Measurements from ENCODE around the gene P3H4.

P3H4 gene

DNA sequence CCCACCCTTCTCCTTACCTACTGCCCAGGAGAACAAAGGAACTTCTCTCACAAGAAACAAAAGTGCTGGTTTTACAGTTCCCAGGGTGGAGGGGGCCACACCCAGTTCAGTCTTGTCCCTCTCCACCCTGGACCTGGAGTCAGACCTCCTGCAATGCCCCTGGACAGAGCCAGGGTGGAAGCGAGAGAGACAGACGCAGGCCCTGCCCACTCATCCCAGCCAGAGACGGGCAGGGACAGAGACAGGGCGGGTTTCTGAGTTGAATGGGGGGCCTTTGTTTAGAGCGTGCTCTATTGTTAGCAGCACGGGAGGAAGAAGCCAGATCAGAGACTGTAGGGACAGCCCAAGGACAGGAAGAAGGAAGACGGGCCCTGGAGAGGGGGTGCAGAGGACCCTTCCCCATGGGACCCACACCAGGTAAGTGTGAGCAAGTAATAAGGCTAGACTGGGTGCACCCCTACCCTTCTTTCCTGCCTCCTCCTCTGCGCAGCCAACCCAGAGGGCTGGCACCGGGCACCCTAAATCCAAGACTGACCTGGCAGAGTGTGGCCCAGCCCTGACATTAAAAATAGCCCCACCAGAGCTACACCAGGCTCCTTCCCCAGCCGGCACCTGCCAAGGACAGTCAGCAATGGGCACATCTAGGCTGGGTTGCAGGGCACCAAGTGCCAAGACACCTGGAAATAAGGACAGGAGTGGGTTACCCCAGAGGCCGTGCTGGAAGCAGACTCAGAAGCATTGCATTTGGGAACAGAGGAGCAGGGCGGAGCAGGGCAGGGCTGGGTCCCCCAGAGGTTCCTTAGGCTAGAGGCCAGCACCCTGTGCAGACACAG lies 36.1 kb downstream of the P3H4 start:
- H3K36me3 ChIP-seq (ENCODE audit: control insufficient read depth in 1 of 2, insufficient read depth in 2 of 2, low read length in 2 of 2): peaks cover 6 to 9% of the 10 kb centered on the region in 2 donors
- no peak overlapping the region for H3K4me3 ChIP-seq (ENCODE audit: low read depth in 1 of 2, low read length in 2 of 2)
- H3K27me3 ChIP-seq (ENCODE audit: low read depth, low read length): no peaks in the 10 kb centered on the region
- peak overlapping the region; percentile 61 for H3K27ac ChIP-seq (ENCODE audit: low read length)
- no peaks in the 10 kb centered on the region for H3K9me3 ChIP-seq (ENCODE audit: control insufficient read depth in 1 of 2, low read length in 2 of 2)
- H3K4me1 ChIP-seq (ENCODE audit: control insufficient read depth in 1 of 2, insufficient read depth in 2 of 2, low read length in 2 of 2): peaks cover 12 to 50% of the 10 kb centered on the region in 2 donors

DNA sequence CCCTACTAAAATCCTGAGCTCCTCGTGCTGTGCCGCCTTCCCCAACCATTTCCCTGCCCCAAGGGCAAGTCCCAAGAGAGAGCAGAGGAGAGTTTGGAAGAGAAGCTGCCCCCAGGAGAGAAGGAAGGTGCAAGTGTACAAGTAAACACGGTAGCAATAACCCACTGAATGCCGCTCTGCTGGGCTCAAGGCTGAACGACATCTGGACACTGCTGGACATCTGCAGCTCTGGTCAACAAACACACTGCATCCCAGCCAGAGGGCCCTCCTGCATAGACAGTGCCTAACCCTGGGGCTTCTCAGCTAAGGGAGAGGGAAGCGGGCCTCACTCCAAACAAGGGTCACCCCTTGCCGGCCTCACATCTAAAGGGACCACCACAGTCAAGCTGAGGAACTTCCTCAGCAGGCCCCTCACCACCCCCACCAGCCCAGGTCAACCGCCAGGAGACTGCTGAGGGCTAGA lies 38.0 kb downstream of the P3H4 start:
- no peaks in the 10 kb centered on the region for H3K27me3 ChIP-seq (ENCODE audit: low read depth, low read length)
- H3K36me3 ChIP-seq (ENCODE audit: control insufficient read depth in 1 of 2, insufficient read depth in 2 of 2, low read length in 2 of 2): peaks cover 15 to 23% of the 10 kb centered on the region in 2 donors
- H3K4me3 ChIP-seq (ENCODE audit: low read depth in 1 of 2, low read length in 2 of 2): no peak overlapping the region
- H3K9me3 ChIP-seq (ENCODE audit: control insufficient read depth in 1 of 2, low read length in 2 of 2): no peaks in the 10 kb centered on the region
- H3K4me1 ChIP-seq (ENCODE audit: control insufficient read depth in 1 of 2, insufficient read depth in 2 of 2, low read length in 2 of 2): peaks cover 12 to 45% of the 10 kb centered on the region in 2 donors
- H3K27ac ChIP-seq (ENCODE audit: low read length): peak overlapping the region; percentile 51

DNA sequence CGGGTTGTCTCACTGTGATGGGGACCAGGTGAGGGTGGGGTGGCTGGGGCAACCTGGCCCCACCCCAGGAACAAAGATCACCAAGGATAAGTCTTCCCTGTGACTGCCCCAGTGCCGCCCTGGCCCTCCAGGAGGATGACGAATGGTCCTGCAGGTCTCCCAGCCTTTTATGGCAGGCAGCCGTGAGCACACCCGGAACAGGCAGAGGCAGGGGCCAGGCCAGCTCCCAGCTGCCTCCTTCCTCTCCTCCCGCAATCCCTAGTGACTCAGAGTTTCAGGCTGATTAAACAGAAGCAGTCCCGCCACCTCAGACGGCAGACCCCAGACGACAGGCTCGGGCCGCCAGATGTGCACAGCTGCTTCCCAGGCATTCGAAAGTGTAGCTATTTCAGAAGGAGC lies 38.6 kb downstream of the P3H4 start:
- Histone ChIP-seq H3K27ac (ENCODE audit: low read length) (peak overlapping the region; percentile 85), H3K36me3 (ENCODE audit: control insufficient read depth in 1 of 2, insufficient read depth in 2 of 2, low read length in 2 of 2) (peaks cover 19 to 25% of the 10 kb centered on the region in 2 donors), H3K27me3 (ENCODE audit: low read depth, low read length) (no peaks in the 10 kb centered on the region), H3K4me3 (ENCODE audit: low read depth in 1 of 2, low read length in 2 of 2) (no peak overlapping the region), H3K9me3 (ENCODE audit: control insufficient read depth in 1 of 2, low read length in 2 of 2) (no peaks in the 10 kb centered on the region), H3K4me1 (ENCODE audit: control insufficient read depth in 1 of 2, insufficient read depth in 2 of 2, low read length in 2 of 2) (peaks cover 12 to 44% of the 10 kb centered on the region in 2 donors)

DNA sequence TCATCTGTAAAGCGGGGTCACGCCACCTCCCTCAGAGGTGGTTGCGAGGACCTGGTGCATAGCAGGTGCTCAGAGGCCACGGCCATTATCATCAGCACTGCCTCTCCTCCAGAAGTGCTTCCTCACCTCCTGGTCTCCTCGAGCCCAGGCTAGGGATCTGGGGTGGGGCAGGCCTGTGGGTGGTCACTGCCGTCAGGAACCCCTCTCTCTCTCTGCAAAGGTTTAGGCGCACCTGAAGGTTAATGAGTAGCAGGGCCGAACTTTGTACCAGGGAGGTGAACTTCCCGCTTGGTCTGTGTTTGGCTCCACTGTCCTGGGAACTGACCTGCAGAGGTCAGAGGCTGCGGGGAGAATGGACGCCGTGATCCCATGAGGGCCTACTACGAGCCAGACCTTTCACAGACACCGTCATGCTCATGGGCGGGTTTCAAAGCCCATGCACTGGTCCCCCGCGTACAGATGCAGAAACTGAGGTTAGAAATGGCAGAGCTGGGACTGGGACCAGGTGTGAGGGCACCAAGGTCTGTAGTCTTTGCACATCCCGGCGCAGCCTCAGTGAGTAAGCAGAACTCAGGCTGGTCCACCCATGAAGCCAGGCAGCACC lies 39.1 kb downstream of the P3H4 start:
- Histone ChIP-seq H3K36me3 (ENCODE audit: control insufficient read depth in 1 of 2, insufficient read depth in 2 of 2, low read length in 2 of 2) (peaks cover 20 to 29% of the 10 kb centered on the region in 2 donors), H3K27ac (ENCODE audit: low read length) (peak overlapping the region; percentile 85), H3K4me3 (ENCODE audit: low read depth in 1 of 2, low read length in 2 of 2) (no peak overlapping the region), H3K4me1 (ENCODE audit: control insufficient read depth in 1 of 2, insufficient read depth in 2 of 2, low read length in 2 of 2) (peaks cover 12 to 41% of the 10 kb centered on the region in 2 donors), H3K27me3 (ENCODE audit: low read depth, low read length) (no peaks in the 10 kb centered on the region), H3K9me3 (ENCODE audit: control insufficient read depth in 1 of 2, low read length in 2 of 2) (no peaks in the 10 kb centered on the region)

DNA sequence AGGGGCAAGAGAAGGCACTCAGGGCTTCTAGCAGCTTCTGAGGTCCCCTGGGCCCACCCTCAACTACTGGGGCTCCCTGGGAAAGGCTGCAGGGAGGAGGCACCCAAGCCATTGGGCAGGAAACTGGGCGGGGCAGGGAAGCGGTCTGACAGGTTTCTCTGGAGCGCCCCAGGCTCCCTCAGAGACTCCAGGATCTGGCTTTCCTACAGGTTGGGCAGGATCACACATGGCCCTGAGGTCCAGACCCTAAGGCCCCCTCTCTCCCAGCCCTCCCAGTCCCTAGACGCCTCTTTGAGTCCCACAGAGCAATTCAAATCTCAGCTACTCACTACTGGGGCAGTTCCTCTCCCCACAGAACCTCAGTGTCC lies 39.5 kb downstream of the P3H4 start:
- Histone ChIP-seq H3K9me3 (ENCODE audit: control insufficient read depth in 1 of 2, low read length in 2 of 2) (no peaks in the 10 kb centered on the region), H3K27me3 (ENCODE audit: low read depth, low read length) (no peaks in the 10 kb centered on the region), H3K27ac (ENCODE audit: low read length) (peak overlapping the region; percentile 85), H3K4me1 (ENCODE audit: control insufficient read depth in 1 of 2, insufficient read depth in 2 of 2, low read length in 2 of 2) (peaks cover 12 to 36% of the 10 kb centered on the region in 2 donors), H3K36me3 (ENCODE audit: control insufficient read depth in 1 of 2, insufficient read depth in 2 of 2, low read length in 2 of 2) (peaks cover 23 to 33% of the 10 kb centered on the region in 2 donors), H3K4me3 (ENCODE audit: low read depth in 1 of 2, low read length in 2 of 2) (no peak overlapping the region)

DNA sequence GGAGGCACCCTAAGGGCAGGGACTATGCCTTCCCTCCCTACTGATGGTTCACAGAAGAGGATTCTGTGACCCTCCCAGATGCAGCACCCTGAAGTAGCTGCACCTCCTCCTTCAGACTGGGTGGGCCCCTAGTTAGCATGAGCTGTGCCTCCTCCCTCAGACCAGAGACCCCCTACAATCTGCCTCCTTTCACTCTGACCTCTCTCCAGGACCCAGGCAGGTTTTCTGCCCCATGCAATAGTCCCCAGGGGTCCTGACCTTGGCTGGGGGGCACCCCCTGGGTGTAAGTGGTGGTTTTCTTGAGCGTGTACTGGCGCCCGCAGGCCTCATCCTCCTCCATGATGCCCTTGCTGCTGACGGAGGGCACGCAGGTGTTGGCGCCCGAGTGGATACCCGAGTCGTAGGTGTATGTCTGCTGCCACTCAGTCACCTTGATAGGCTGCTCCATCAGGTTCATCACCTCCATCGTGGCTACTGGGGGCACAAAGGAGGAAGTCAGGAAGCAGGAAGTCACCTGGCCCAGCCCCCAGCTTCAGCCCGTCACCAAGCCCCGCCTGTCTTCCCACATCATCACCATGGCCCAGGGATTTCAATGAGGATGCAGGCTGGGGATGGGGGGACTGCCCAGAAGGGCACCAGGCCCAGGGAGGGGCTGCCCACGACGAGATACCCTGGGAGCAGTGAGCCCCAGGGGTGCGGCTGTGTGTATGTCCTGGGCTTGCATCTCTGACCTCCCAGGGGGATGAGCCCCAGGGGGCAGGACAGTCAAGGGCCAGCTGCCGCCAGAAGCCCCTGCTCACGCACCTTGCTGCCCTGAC lies 40.2 kb downstream of the P3H4 start:
- H3K27ac ChIP-seq (ENCODE audit: low read length): peak overlapping the region; percentile 85
- H3K27me3 ChIP-seq (ENCODE audit: low read depth, low read length): no peaks in the 10 kb centered on the region
- H3K36me3 ChIP-seq (ENCODE audit: control insufficient read depth in 1 of 2, insufficient read depth in 2 of 2, low read length in 2 of 2): peaks cover 23 to 38% of the 10 kb centered on the region in 2 donors
- H3K4me1 ChIP-seq (ENCODE audit: control insufficient read depth in 1 of 2, insufficient read depth in 2 of 2, low read length in 2 of 2): peaks cover 12 to 31% of the 10 kb centered on the region in 2 donors
- no peaks in the 10 kb centered on the region for H3K9me3 ChIP-seq (ENCODE audit: control insufficient read depth in 1 of 2, low read length in 2 of 2)
- H3K4me3 ChIP-seq (ENCODE audit: low read depth in 1 of 2, low read length in 2 of 2): no peak overlapping the region

DNA sequence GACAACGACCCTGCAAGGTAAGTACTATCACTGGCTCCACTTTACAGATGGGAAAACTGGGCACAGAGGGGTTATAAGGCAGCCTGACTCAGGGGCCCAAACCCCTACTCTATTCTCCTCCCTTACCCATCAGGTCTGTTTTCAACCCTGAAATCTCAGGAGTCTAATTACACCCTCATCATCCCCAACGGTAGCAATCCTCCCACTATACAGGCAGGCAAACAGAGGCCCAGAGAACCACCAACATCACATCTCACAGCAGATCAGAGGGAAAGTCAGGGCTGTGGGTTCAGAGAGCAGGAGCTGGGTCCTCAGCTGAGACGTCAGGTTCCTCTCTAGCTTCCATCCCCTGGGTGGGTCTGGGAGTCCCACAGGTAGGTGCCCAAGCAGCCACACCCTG lies 41.8 kb downstream of the P3H4 start:
- Histone ChIP-seq H3K27ac (ENCODE audit: low read length) (no peak overlapping the region), H3K27me3 (ENCODE audit: low read depth, low read length) (no peaks in the 10 kb centered on the region), H3K4me3 (ENCODE audit: low read depth in 1 of 2, low read length in 2 of 2) (no peak overlapping the region), H3K36me3 (ENCODE audit: control insufficient read depth in 1 of 2, insufficient read depth in 2 of 2, low read length in 2 of 2) (peaks cover 29 to 50% of the 10 kb centered on the region in 2 donors), H3K4me1 (ENCODE audit: control insufficient read depth in 1 of 2, insufficient read depth in 2 of 2, low read length in 2 of 2) (peaks cover 12 to 16% of the 10 kb centered on the region in 2 donors), H3K9me3 (ENCODE audit: control insufficient read depth in 1 of 2, low read length in 2 of 2) (no peaks in the 10 kb centered on the region)

DNA sequence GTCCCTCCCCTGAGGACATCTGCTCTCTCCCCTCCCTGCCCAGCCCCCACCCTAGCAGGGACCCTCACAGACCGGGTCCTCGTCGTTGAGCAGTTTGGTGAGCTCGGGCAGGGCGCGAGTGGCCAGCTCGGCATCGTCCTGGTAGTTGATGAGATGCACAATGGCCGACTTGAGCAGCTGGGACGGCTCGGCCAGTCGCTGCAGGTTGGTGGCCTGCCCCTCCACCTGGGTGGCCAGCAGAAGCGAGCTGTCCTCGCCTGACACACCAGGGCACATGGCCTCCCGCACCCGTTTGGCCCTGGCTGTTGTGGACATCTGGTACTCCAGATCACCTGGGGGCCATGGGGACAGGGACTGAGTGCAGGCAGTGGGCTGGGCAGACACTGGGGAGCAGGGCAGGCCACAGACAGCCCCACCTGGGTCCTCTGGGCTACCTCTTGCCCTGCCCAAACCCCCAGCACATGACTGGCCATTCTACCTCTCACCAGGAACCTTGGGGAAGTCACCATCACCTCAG lies 42.3 kb downstream of the P3H4 start:
- peaks cover 35 to 56% of the 10 kb centered on the region in 2 donors for H3K36me3 ChIP-seq (ENCODE audit: control insufficient read depth in 1 of 2, insufficient read depth in 2 of 2, low read length in 2 of 2)
- H3K27ac ChIP-seq (ENCODE audit: low read length): no peak overlapping the region
- no peaks in the 10 kb centered on the region for H3K9me3 ChIP-seq (ENCODE audit: control insufficient read depth in 1 of 2, low read length in 2 of 2)
- no peaks in the 10 kb centered on the region for H3K27me3 ChIP-seq (ENCODE audit: low read depth, low read length)
- no peak overlapping the region for H3K4me3 ChIP-seq (ENCODE audit: low read depth in 1 of 2, low read length in 2 of 2)
- H3K4me1 ChIP-seq (ENCODE audit: control insufficient read depth in 1 of 2, insufficient read depth in 2 of 2, low read length in 2 of 2): peaks cover 12 to 16% of the 10 kb centered on the region in 2 donors

DNA sequence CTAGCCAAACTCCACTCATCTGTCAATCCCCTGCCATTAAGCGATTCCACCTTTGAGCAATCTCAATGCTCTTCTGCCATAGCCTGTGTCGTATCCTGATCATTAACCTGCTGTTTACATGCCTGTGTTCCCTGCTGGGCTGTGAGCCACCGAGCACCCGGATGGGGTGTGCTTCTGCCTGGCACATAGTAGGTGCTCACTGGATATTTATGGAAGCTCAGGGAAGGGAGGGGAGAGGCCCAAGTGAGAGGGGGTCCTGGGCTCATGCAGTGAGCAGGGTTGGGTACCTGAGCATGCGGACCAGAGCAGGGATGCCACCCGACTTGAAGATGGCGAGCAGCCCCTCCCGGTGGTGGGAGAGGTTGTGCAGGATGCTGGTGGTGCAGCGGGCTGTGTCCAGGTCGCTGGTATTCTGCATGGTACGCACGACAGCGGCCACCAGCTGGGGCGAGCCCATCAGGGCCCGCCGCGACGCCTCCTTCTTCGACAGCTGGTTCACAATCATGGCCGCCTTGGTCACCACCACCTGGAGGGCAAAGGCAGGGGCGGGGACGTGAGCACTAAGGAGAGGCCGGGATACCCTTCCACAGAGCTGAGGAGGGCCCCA lies 43.0 kb downstream of the P3H4 start:
- H3K27me3 ChIP-seq (ENCODE audit: low read depth, low read length): no peaks in the 10 kb centered on the region
- no peak overlapping the region for H3K27ac ChIP-seq (ENCODE audit: low read length)
- no peak overlapping the region for H3K4me3 ChIP-seq (ENCODE audit: low read depth in 1 of 2, low read length in 2 of 2)
- peaks cover 10 to 16% of the 10 kb centered on the region in 2 donors for H3K4me1 ChIP-seq (ENCODE audit: control insufficient read depth in 1 of 2, insufficient read depth in 2 of 2, low read length in 2 of 2)
- no peaks in the 10 kb centered on the region for H3K9me3 ChIP-seq (ENCODE audit: control insufficient read depth in 1 of 2, low read length in 2 of 2)
- peaks cover 38 to 59% of the 10 kb centered on the region in 2 donors for H3K36me3 ChIP-seq (ENCODE audit: control insufficient read depth in 1 of 2, insufficient read depth in 2 of 2, low read length in 2 of 2)

DNA sequence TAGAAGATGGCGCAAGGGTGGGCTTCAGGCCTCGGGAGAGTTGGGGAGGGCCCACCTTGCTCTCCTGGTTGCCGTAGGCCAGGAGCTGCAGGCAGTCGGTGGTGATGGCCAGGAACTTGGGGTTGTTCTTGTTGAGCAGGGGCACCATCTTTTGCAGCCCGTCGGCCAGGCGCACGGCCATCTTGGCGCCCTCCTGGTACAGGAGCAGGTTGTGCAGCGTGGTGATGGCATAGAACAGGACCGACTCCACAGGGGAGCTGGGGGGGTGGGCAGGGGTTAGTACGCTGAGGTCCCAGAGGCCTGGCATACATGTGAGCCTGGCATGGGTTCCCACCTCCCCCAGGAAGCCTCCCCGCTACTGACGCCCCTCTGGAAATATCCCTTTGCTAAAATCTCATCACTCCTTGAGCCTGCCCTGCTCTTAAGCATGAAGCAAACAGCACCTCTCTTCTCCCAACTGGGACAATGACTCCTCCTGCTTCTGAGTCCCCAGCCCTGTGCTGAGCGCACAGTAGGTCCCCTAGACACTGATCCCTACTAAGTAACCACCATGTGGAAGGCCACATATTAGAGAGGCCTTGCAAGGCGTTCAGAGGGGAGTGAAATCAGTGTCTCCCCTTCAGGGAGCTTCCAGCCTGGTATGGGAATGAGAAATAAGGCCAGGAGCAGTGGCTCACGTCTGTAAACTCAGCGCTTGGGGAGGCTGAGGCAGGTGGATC lies 44.3 kb downstream of the P3H4 start:
- peaks cover 2 to 5% of the 10 kb centered on the region in 2 donors for H3K4me1 ChIP-seq (ENCODE audit: control insufficient read depth in 1 of 2, insufficient read depth in 2 of 2, low read length in 2 of 2)
- no peak overlapping the region for H3K27ac ChIP-seq (ENCODE audit: low read length)
- no peaks in the 10 kb centered on the region for H3K9me3 ChIP-seq (ENCODE audit: control insufficient read depth in 1 of 2, low read length in 2 of 2)
- H3K27me3 ChIP-seq (ENCODE audit: low read depth, low read length): no peaks in the 10 kb centered on the region
- H3K4me3 ChIP-seq (ENCODE audit: low read depth in 1 of 2, low read length in 2 of 2): no peak overlapping the region
- H3K36me3 ChIP-seq (ENCODE audit: control insufficient read depth in 1 of 2, insufficient read depth in 2 of 2, low read length in 2 of 2): peaks cover 49 to 72% of the 10 kb centered on the region in 2 donors

All from muscle layer of duodenum (tissue), 2 donors.